Measurements from ENCODE around the gene AGL. TPM values are rescaled to one million over a fixed set of nuclear protein-coding genes. Genes with fewer than 3 reads are reported as not detected.

AGL gene
- total and polyA plus RNA-seq, 3 donors from 2014 or later = 7.1 to 19.6 (median 16.7) TPM

DNA sequence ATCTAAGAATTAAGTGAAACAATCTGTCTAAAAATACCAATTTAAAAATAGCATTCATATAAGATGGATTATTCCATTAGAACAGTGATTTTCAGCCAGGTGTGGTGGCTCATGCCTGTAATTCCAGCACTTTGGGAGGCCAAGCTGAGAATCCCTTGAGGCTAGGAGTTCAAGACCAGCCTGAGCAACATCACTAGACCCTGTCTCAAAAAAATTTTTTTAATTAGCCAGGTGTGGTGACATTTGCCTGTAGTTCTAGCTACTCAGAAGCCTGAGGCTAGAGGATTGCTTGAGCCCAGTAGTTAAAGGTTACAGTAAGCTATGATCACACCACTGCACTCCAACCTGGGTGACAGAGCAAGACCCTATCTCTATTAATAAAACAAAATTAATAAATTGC lies 84.6 kb downstream of the AGL start:
- intact Hi-C loops (cut with DNase I; ENCODE audit: low total_unique reads) = no loop called here

DNA sequence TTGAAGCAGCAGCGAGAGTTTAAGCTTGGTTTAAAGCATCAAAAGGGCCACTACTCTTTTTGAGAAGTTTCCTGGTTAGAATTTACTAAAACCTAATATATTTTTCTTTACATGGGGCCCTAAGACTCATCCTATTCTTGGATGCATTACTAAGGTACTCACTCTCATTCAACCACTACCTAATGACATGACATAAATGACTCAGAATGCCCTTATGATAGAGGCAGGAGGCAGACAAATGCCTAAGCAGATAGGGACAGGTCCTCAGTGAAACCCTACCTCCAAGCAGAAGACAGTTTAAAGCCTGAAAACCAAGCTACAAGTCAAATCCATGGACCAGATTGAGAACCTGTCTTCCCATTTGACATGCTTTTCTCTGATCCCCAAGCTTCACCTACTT lies 85.4 kb downstream of the AGL start:
- WGBS, 2 donors = 87 to 97% methylated on average over 1 of the region's 1 CpG

More for the DNA sequence above, 84.6 kb downstream of the AGL start:
- no peak for TF ChIP-seq POLR2A (IDR thresholded peaks at IDR 0.05)
- TF ChIP-seq, protein P1, sequence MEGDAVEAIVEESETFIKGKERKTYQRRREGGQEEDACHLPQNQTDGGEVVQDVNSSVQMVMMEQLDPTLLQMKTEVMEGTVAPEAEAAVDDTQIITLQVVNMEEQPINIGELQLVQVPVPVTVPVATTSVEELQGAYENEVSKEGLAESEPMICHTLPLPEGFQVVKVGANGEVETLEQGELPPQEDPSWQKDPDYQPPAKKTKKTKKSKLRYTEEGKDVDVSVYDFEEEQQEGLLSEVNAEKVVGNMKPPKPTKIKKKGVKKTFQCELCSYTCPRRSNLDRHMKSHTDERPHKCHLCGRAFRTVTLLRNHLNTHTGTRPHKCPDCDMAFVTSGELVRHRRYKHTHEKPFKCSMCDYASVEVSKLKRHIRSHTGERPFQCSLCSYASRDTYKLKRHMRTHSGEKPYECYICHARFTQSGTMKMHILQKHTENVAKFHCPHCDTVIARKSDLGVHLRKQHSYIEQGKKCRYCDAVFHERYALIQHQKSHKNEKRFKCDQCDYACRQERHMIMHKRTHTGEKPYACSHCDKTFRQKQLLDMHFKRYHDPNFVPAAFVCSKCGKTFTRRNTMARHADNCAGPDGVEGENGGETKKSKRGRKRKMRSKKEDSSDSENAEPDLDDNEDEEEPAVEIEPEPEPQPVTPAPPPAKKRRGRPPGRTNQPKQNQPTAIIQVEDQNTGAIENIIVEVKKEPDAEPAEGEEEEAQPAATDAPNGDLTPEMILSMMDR (IDR thresholded peaks at IDR 0.05) = no peak
- Histone ChIP-seq H3K36me3 (ENCODE audit: low read depth, missing control alignments) (no peaks in the 10 kb centered on the region), H3K27me3 (no peaks in the 10 kb centered on the region), H3K4me1 (no peaks in the 10 kb centered on the region), H3K27ac (no peak overlapping the region), H3K4me3 (no peak overlapping the region), H3K9me3 (no peaks in the 10 kb centered on the region)
- DNase-seq = no peak

DNA sequence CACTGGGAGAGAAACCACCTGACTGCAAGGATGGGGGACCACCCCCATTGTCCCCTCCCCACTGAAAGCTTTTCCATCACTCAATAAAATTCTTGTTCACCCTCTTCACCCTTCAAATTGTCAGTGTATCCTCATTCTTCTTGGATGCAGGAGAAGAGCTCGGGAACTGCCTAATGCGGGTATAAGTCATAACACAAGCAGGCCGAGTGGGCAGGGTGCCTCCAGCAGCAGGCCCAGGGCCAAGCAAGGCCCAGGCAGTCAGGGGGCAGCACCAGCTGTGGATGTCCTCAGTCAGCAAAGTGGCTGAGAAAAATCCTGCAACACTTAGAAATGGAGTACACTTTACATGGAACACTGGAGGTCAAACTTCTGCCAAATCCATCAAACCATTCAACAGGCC lies 85.9 kb downstream of the AGL start:
- TF ChIP-seq POLR2A (IDR thresholded peaks at IDR 0.05) = no peak
- TF ChIP-seq, protein P1 (IDR thresholded peaks at IDR 0.05) = no peak
- intact Hi-C loops (cut with DNase I; ENCODE audit: low total_unique reads) = no loop called here
- Histone ChIP-seq H3K27me3 (no peaks in the 10 kb centered on the region), H3K4me3 (no peak overlapping the region), H3K4me1 (no peaks in the 10 kb centered on the region), H3K36me3 (ENCODE audit: low read depth, missing control alignments) (no peaks in the 10 kb centered on the region), H3K27ac (no peak overlapping the region), H3K9me3 (no peaks in the 10 kb centered on the region)
- no peak for DNase-seq
- WGBS, 2 donors = 92 to 96% methylated on average over 3 of the region's 3 CpGs

More for the DNA sequence above, 85.4 kb downstream of the AGL start:
- Histone ChIP-seq H3K9me3 (no peaks in the 10 kb centered on the region), H3K36me3 (ENCODE audit: low read depth, missing control alignments) (no peaks in the 10 kb centered on the region), H3K4me1 (no peaks in the 10 kb centered on the region), H3K27ac (no peak overlapping the region), H3K4me3 (no peak overlapping the region), H3K27me3 (no peaks in the 10 kb centered on the region)
- TF ChIP-seq, protein P1 (IDR thresholded peaks at IDR 0.05) = no peak
- no peak for TF ChIP-seq POLR2A (IDR thresholded peaks at IDR 0.05)
- no peak for DNase-seq
- intact Hi-C loops (cut with DNase I; ENCODE audit: low total_unique reads) = no loop called here

DNA sequence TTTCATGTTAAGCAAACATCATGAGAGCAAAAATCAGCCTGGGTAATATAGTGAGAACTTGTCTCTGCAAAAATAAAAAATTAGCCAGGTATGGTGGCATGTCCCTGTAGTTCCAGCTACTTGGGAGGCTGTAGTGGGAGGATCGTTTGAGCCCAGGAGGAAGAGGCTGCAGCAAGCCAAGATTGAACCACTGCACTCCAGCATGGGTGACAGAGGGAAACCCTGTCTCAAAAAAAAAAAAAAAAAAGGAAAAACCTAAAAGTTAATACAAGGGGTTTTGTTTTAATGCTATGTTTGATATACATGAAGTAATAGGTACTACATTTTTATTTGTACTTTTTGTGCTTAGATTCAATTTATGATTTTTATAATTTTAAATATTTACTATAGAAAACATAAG lies 92.6 kb downstream of the AGL start:
- no peaks in the 10 kb centered on the region for H3K9me3 ChIP-seq
- no peak for DNase-seq
- H3K4me3 ChIP-seq = no peak overlapping the region
- no peaks in the 10 kb centered on the region for H3K27me3 ChIP-seq
- no peaks in the 10 kb centered on the region for H3K36me3 ChIP-seq (ENCODE audit: low read depth, missing control alignments)
- intact Hi-C loops (cut with DNase I; ENCODE audit: low total_unique reads) = no loop called here
- TF ChIP-seq POLR2A (IDR thresholded peaks at IDR 0.05) = no peak
- TF ChIP-seq, protein P1 (IDR thresholded peaks at IDR 0.05) = no peak
- no peaks in the 10 kb centered on the region for H3K4me1 ChIP-seq
- H3K27ac ChIP-seq = no peak overlapping the region
- 78 to 96% methylated on average over 1 of the region's 1 CpG for WGBS, 2 donors

DNA sequence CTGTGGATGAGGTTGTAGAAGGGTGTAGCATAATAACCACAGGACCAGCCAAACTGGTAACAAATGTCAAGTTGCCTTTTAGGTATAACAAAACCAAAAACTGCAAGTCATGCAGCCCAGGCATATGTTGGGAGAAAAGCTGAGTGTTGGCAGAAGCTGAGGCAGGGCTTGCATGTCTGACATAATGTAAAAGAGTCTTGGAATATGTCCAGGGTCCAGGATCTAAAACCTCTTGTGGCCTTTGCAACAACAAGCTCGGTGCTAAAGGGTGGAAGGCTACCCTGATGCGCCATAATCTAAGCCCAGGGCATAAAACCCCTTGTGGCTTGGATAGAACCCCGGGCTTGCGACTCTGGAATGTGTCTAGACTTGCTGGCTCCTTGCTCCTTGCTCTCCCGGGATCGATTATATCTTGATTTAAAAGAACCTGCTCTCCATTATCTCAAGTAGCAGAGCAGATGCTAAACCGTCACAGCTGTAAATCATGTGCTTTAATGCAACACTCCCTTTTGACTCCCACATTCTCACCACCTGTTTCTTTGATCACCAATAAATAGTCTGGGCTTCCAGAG lies 93.1 kb downstream of the AGL start:
- H3K36me3 ChIP-seq (ENCODE audit: low read depth, missing control alignments) = no peaks in the 10 kb centered on the region
- H3K27ac ChIP-seq = no peak overlapping the region
- no peaks in the 10 kb centered on the region for H3K4me1 ChIP-seq
- H3K9me3 ChIP-seq = no peaks in the 10 kb centered on the region
- DNase-seq = no peak
- intact Hi-C loops (cut with DNase I; ENCODE audit: low total_unique reads) = no loop called here
- H3K27me3 ChIP-seq = no peaks in the 10 kb centered on the region
- H3K4me3 ChIP-seq = no peak overlapping the region
- no peak for TF ChIP-seq POLR2A (IDR thresholded peaks at IDR 0.05)
- TF ChIP-seq, protein P1 (IDR thresholded peaks at IDR 0.05) = no peak
- WGBS, 2 donors = 22 to 28% methylated on average over 7 of the region's 7 CpGs

Measured in testis (tissue), 3 donors.